WTC11 (cell line): ENCODE measurements around the gene RAI1. TPM values are rescaled to one million over a fixed set of nuclear protein-coding genes. Genes with fewer than 3 reads are reported as not detected.
A peak's percentile ranks its signal among the peaks of the same experiment; 100 is the strongest.

Experiments
- ATAC-seq: fragments of 200-7000 bp; cut with Tn5 transposase; 2 replicates; pipeline ENCODE4 v1.10.0; 2021; ENCODE audit warnings: mild to moderate bottlenecking, moderate library complexity
- CTCF ChIA-PET: fragments of 300-600 bp; sonication (Branson Sonifier 250); formaldehyde crosslinking; loops from one replicate; lab custom pipeline; 2021; ENCODE audit warnings: antibody characterized with exemption; lab: Charles Lee
- POLR2A ChIA-PET: fragments of 350-600 bp; sonication (Branson Sonifier 250); formaldehyde crosslinking; loops from one replicate; lab custom pipeline; 2021; ENCODE audit warnings: antibody characterized with exemption; lab: Charles Lee
- DNase-seq: peaks from one replicate; pipeline ENCODE4 v3.0.0; 2021; ENCODE audit warnings: low spot score
- H3K27ac Mint-ChIP-seq: 2 replicates; pipeline ENCODE4 v1.8.0; 2021; ENCODE audit warnings: mixed read lengths
- H3K27me3 Mint-ChIP-seq: 2 replicates; pipeline ENCODE4 v1.8.0; 2021; ENCODE audit warnings: low read depth, mild to moderate bottlenecking, moderate library complexity, mixed read lengths
- H3K36me3 Mint-ChIP-seq: 2 replicates; pipeline ENCODE4 v1.8.0; 2021; ENCODE audit warnings: mixed read lengths
- H3K4me1 Mint-ChIP-seq: 2 replicates; pipeline ENCODE4 v1.8.0; 2022; ENCODE audit warnings: mixed read lengths
- H3K4me3 Mint-ChIP-seq: 2 replicates; pipeline ENCODE4 v1.8.0; 2021; ENCODE audit warnings: mild to moderate bottlenecking, moderate library complexity, mixed read lengths
- H3K9me3 Mint-ChIP-seq: 2 replicates; pipeline ENCODE4 v1.8.0; 2021; ENCODE audit warnings: mixed read lengths
- GABPB1 ChIP-seq: sonication (generic); formaldehyde crosslinking; IDR thresholded peaks from 2 replicates; pipeline ENCODE4 v1.8.1; 2023; ENCODE audit warnings: mild to moderate bottlenecking, missing genetic modification reagents
- SMAD4 ChIP-seq: sonication (generic); formaldehyde crosslinking; IDR thresholded peaks from 2 replicates; pipeline ENCODE4 v1.8.0; 2022; ENCODE audit warnings: mild to moderate bottlenecking, missing genetic modification reagents
- TEAD1 ChIP-seq: sonication (generic); formaldehyde crosslinking; IDR thresholded peaks from 2 replicates; pipeline ENCODE4 v1.8.0; 2022; ENCODE audit warnings: mild to moderate bottlenecking, missing genetic modification reagents
- TP53 ChIP-seq: sonication (generic); formaldehyde crosslinking; IDR thresholded peaks from 2 replicates; pipeline ENCODE4 v1.8.1; 2023; ENCODE audit warnings: mild to moderate bottlenecking, missing genetic modification reagents
- ZNF423 ChIP-seq: fragments of 250-450 bp; sonication (Bioruptor Pico); IDR thresholded peaks from 2 replicates; pipeline ENCODE4 v2.1.2; 2022; ENCODE audit warnings: mild to moderate bottlenecking, moderate library complexity
- total RNA-seq: library from RNA; stranded (reverse); gene quantifications from 3 replicates; pipeline ENCODE4 v1.2.3, GENCODE V29; 2021
- TF ChIP-seq, protein P1 (sequence below): sonication (generic); formaldehyde crosslinking; IDR thresholded peaks from 2 replicates; pipeline ENCODE4 v1.8.0; 2022; ENCODE audit warnings: mild to moderate bottlenecking, missing genetic modification reagents
- TF ChIP-seq, protein P2 (sequence below): sonication (generic); formaldehyde crosslinking; IDR thresholded peaks from 2 replicates; pipeline ENCODE4 v1.8.1; 2022; ENCODE audit warnings: mild to moderate bottlenecking, moderate library complexity, missing genetic modification reagents
- TF ChIP-seq, protein P3 (sequence below): sonication (generic); formaldehyde crosslinking; IDR thresholded peaks from 2 replicates; pipeline ENCODE4 v1.8.0; 2022; ENCODE audit warnings: mild to moderate bottlenecking, missing genetic modification reagents
- TF ChIP-seq, protein P4 (sequence below): fragments of 250-450 bp; sonication (Bioruptor Pico); IDR thresholded peaks from 2 replicates; pipeline ENCODE4 v1.8.0; 2021; ENCODE audit warnings: mild to moderate bottlenecking
- TF ChIP-seq, protein P5 (sequence below): fragments of 250-450 bp; sonication (Bioruptor Pico); conservative IDR thresholded peaks from 2 replicates; pipeline ENCODE4 v1.9.0; 2021; ENCODE audit warnings: mild to moderate bottlenecking
- TF ChIP-seq, protein P6 (sequence below): fragments of 250-450 bp; sonication (Bioruptor Pico); IDR thresholded peaks from 2 replicates; pipeline ENCODE4 v1.9.0; 2021; ENCODE audit warnings: moderate library complexity, mild to moderate bottlenecking, inconsistent platforms, borderline replicate concordance
- TF ChIP-seq, protein P7 (sequence below): fragments of 250-450 bp; sonication (Bioruptor Pico); IDR thresholded peaks from 2 replicates; pipeline ENCODE4 v1.9.0; 2021; ENCODE audit warnings: mild to moderate bottlenecking

RAI1 gene
- total RNA-seq, 1 experiment from 2014 or later: 12.7 TPM

DNA sequence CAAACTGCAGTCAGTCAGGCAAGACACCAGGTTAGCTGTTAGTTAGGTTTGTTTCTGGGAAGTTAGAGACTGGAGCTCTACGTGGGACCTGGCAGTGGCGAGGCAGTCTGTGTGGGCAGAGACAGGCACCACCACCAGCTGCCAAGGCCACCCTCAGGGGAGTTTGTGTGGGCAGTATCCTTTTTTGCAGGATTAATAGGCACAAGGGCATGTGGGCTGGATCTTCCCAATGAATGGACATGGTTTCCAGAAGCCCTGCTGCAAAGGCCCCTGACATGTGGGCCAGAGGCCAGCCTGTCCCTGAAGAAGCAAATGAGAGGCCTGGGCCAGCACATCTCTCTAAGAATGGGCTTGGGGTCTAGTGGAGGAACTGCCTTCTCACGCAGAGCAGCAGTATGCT lies 174.7 kb downstream of the RAI1 start (continued):
- TF ChIP-seq, protein P1, sequence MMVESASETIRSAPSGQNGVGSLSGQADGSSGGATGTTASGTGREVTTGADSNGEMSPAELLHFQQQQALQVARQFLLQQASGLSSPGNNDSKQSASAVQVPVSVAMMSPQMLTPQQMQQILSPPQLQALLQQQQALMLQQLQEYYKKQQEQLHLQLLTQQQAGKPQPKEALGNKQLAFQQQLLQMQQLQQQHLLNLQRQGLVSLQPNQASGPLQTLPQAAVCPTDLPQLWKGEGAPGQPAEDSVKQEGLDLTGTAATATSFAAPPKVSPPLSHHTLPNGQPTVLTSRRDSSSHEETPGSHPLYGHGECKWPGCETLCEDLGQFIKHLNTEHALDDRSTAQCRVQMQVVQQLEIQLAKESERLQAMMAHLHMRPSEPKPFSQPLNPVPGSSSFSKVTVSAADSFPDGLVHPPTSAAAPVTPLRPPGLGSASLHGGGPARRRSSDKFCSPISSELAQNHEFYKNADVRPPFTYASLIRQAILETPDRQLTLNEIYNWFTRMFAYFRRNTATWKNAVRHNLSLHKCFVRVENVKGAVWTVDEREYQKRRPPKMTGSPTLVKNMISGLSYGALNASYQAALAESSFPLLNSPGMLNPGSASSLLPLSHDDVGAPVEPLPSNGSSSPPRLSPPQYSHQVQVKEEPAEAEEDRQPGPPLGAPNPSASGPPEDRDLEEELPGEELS (CRISPR knock-in tag): no peak
- TF ChIP-seq, protein P2, sequence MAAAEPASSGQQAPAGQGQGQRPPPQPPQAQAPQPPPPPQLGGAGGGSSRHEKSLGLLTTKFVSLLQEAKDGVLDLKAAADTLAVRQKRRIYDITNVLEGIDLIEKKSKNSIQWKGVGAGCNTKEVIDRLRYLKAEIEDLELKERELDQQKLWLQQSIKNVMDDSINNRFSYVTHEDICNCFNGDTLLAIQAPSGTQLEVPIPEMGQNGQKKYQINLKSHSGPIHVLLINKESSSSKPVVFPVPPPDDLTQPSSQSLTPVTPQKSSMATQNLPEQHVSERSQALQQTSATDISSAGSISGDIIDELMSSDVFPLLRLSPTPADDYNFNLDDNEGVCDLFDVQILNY: no peak
- TF ChIP-seq SMAD4: no peak
- TF ChIP-seq, protein P3, sequence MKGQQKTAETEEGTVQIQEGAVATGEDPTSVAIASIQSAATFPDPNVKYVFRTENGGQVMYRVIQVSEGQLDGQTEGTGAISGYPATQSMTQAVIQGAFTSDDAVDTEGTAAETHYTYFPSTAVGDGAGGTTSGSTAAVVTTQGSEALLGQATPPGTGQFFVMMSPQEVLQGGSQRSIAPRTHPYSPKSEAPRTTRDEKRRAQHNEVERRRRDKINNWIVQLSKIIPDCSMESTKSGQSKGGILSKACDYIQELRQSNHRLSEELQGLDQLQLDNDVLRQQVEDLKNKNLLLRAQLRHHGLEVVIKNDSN (CRISPR knock-in tag): no peak

DNA sequence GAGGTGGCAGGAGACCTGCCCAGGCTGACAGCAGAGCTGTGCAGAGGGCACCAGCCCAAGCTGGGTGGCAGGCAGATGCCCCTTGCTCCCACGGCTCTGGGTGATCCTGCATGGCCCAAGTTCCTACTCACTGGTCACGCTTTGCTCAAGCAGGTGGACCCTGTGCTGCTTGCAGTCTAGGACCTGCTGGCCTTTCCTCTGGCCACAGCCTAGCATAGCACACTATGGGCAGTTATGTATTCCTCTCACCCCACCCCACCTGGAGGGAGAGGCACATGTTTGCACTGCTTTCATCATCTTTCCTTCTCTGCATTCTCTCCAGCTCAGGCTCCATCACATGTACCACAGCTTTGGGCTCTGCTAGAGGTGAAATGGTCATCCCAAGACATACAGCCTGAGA lies 175.1 kb downstream of the RAI1 start:
- ChIA-PET POLR2A (interaction anchor here (0.7 kb wide), 1 partner anchor 42 kb away, joined by 3 read pairs; no protein-coding TSS in a partner anchor), CTCF (interaction anchor here (1.4 to 4.4 kb wide), 2 partner anchors 14 to 44 kb away, joined by 3 to 20 read pairs; no protein-coding TSS in a partner anchor)
- peaks cover 15% of the 10 kb centered on the region for H3K4me1 Mint-ChIP-seq
- no peaks in the 10 kb centered on the region for H3K27me3 Mint-ChIP-seq
- H3K9me3 Mint-ChIP-seq: no peaks in the 10 kb centered on the region
- no peak overlapping the region for H3K27ac Mint-ChIP-seq
- no peaks in the 10 kb centered on the region for H3K36me3 Mint-ChIP-seq
- ATAC-seq: no peak
- no peak for DNase-seq
- H3K4me3 Mint-ChIP-seq: no peak overlapping the region
- TF ChIP-seq, protein P4, sequence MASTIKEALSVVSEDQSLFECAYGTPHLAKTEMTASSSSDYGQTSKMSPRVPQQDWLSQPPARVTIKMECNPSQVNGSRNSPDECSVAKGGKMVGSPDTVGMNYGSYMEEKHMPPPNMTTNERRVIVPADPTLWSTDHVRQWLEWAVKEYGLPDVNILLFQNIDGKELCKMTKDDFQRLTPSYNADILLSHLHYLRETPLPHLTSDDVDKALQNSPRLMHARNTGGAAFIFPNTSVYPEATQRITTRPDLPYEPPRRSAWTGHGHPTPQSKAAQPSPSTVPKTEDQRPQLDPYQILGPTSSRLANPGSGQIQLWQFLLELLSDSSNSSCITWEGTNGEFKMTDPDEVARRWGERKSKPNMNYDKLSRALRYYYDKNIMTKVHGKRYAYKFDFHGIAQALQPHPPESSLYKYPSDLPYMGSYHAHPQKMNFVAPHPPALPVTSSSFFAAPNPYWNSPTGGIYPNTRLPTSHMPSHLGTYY (CRISPR knock-in tag): no peak
- TF ChIP-seq GABPB1: peak; percentile 90
- TF ChIP-seq TEAD1: no peak

DNA sequence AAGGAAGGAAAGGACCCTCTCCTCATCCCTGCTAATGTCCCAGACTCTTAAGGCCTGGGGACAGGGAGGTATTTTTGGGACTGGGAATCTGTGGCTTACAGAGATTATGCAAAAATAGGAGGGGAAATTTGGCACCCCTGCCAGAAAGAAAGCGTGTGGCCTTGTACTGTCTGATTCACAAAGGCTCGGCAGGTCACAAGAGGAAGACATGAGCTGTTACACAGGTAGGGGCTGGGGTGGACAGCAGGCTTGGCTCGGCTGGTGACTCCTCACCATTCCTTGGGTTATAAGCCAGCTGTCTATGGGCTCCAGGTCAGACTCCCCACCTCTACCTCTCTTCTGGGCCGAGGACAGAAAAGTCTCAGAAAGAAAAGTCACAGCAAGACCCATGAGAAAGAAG lies 176.2 kb downstream of the RAI1 start:
- CTCF ChIA-PET: interaction anchor here (1.4 to 4.4 kb wide), 3 partner anchors 13 to 62 kb away, joined by 3 to 20 read pairs (median 5); no protein-coding TSS in a partner anchor
- Mint-ChIP-seq H3K27ac (peak overlapping the region; percentile 23; the same call in 1 of the 2 replicates), H3K4me1 (peaks cover 11% of the 10 kb centered on the region)

More for the DNA sequence above, 176.2 kb downstream of the RAI1 start:
- Mint-ChIP-seq H3K4me3 (no peak overlapping the region), H3K9me3 (no peaks in the 10 kb centered on the region), H3K36me3 (no peaks in the 10 kb centered on the region), H3K27me3 (no peaks in the 10 kb centered on the region)
- TF ChIP-seq, protein P5, sequence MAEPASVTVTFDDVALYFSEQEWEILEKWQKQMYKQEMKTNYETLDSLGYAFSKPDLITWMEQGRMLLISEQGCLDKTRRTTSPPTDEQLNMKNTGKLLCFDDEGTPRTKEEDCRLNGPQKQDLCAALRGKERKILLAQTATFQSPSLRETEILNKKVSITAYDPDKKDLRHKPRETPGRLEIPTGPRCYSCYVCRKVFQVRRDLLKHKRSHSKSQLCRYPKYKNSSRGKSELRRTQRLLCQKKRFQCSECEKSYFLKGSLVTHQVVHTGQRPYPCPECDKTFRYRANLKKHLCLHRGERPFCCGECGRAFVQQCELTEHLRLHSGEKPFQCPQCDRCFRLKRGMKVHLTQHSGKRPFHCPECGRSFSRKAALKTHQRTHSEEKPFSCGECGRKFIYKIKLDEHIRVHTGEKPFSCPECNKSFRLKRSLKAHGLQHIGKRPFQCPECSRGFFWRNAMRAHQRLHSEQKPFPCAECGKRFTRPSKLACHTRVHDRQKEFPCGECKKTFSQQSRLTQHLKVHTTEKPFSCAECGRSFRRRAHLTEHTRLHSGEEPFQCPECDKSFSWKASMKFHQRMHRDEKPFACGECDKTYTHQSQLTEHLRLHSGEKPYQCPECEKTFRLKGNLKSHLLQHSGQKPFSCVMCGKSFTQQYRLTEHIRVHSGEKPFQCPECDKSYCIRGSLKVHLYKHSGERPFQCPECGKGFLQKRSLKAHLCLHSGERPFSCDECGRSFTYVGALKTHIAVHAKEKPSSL: no peak
- TF ChIP-seq ZNF423 (no peak), TP53 (CRISPR knock-in tag) (no peak)
- TF ChIP-seq, protein P6, sequence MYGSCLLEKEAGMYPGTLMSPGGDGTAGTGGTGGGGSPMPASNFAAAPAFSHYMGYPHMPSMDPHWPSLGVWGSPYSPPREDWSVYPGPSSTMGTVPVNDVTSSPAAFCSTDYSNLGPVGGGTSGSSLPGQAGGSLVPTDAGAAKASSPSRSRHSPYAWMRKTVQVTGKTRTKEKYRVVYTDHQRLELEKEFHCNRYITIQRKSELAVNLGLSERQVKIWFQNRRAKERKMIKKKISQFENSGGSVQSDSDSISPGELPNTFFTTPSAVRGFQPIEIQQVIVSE (CRISPR knock-in tag): no peak
- TF ChIP-seq, protein P7, sequence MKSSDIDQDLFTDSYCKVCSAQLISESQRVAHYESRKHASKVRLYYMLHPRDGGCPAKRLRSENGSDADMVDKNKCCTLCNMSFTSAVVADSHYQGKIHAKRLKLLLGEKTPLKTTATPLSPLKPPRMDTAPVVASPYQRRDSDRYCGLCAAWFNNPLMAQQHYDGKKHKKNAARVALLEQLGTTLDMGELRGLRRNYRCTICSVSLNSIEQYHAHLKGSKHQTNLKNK (CRISPR knock-in tag): no peak
- no peak for ATAC-seq
- POLR2A ChIA-PET: interaction anchor here (1.0 kb wide), 1 partner anchor 21 kb away, joined by 4 read pairs; the partner anchor contains the start of gene SREBF1
- DNase-seq: no peak
